Measurements from ENCODE around the gene GPRC5A. TPM values are rescaled to one million over a fixed set of nuclear protein-coding genes. Genes with fewer than 3 reads are reported as not detected.

Gene GPRC5A
- total and polyA plus RNA-seq, 4 experiments from 2014 or later: 0.14 TPM; not detected in 3

DNA sequence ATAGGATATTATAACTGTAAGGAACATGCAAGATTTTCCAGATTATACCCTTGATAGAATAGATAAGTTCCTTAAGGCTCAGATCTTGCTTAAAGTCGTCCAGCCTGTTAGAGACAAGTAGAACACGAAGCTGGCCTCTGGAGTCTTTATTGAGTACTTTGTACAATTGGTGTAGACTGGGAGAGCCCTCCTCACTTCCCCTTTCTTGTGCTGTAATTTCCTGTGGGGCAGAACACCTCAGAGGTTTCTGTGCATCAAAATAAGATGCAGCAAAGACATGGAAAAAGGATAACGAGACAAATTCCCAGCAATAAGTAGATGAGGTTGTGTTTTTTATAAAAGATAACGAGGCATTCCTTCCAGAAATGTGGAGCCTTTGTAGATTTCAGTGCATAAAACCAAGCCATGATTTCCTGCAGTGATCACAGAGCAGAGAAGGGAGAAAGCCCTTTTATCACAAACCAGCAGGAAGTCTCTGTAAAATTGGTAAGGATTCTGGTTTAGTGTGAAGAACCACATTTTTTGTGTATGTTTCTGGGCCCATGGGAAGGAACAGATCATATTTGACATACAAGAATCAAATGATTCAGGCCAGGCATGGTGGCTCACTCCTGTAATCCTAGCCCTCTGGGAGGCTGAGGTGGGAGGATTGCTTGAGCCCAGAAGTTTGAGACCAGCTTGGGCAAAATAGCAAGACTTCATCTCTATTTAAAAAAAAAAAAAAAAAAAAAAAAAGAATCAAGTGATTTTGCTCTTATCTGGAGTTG is 18.0 kb downstream of the GPRC5A start:
- ChIA-PET CTCF (ENCODE audit: partially characterized antibody) (interaction anchor here (0.7 kb wide), 2 partner anchors 188 to 273 kb away, joined by 3 read pairs; no protein-coding TSS in a partner anchor), POLR2A (ENCODE audit: partially characterized antibody) (no interaction called here)
- H3K27me3 ChIP-seq (ENCODE audit: insufficient read depth, low read length): no peaks in the 10 kb centered on the region
- H3K36me3 ChIP-seq (ENCODE audit: insufficient read depth, low read length): no peaks in the 10 kb centered on the region
- DNase-seq: no peak
- H3K27ac ChIP-seq (ENCODE audit: low read depth, low read length): no peak overlapping the region
- H3K9me3 Mint-ChIP-seq: no peaks in the 10 kb centered on the region
- H3K4me3 ChIP-seq (ENCODE audit: low read length in 2 of 2): no peak overlapping the region
- no peaks in the 10 kb centered on the region for H3K36me3 Mint-ChIP-seq
- intact Hi-C loops (cut with micrococcal nuclease): no loop called here
- H3K4me1 ChIP-seq (ENCODE audit: insufficient read depth, low read length): peaks cover 17% of the 10 kb centered on the region
- peaks cover 16 to 30% (median 19%) of the 10 kb centered on the region in 4 donors for H3K4me1 Mint-ChIP-seq
- H3K27ac Mint-ChIP-seq: peak overlapping the region in 5 of 7 donors; percentile 0 to 92 (median 46)
- no peaks in the 10 kb centered on the region for H3K9me3 ChIP-seq (ENCODE audit: control insufficient read depth in 1 of 2, low read length in 2 of 2)
- peaks cover 2 to 3% of the 10 kb centered on the region in 2 donors for H3K27me3 Mint-ChIP-seq
- H3K4me3 Mint-ChIP-seq: peak overlapping the region in 3 of 8 donors; percentile 21 to 49 (median 47)

- Mint-ChIP-seq H3K9me3 (no peaks in the 10 kb centered on the region), H3K4me3 (peak overlapping the region in 2 of 8 donors; percentile 5 to 11), H3K27ac (peak overlapping the region in 5 of 7 donors; percentile 24 to 92 (median 81)), H3K36me3 (no peaks in the 10 kb centered on the region), H3K27me3 (peaks cover 2 to 3% of the 10 kb centered on the region in 2 donors), H3K4me1 (peaks cover 16 to 30% (median 19%) of the 10 kb centered on the region in 4 donors)
- ChIA-PET CTCF (ENCODE audit: partially characterized antibody) (interaction anchor here (0.7 kb wide), 2 partner anchors 187 to 273 kb away, joined by 3 read pairs; no protein-coding TSS in a partner anchor), POLR2A (ENCODE audit: partially characterized antibody) (no interaction called here)
- Histone ChIP-seq H3K27me3 (ENCODE audit: insufficient read depth, low read length) (no peaks in the 10 kb centered on the region), H3K27ac (ENCODE audit: low read depth, low read length) (no peak overlapping the region), H3K36me3 (ENCODE audit: insufficient read depth, low read length) (no peaks in the 10 kb centered on the region), H3K4me3 (ENCODE audit: low read length in 2 of 2) (no peak overlapping the region), H3K9me3 (ENCODE audit: control insufficient read depth in 1 of 2, low read length in 2 of 2) (no peaks in the 10 kb centered on the region), H3K4me1 (ENCODE audit: insufficient read depth, low read length) (peaks cover 17% of the 10 kb centered on the region)
- intact Hi-C loops (cut with micrococcal nuclease): no loop called here
- DNase-seq: no peak
Measured at GRCh38 chr12:12909995-12910420, 18.6 kb downstream of the GPRC5A start.

DNA sequence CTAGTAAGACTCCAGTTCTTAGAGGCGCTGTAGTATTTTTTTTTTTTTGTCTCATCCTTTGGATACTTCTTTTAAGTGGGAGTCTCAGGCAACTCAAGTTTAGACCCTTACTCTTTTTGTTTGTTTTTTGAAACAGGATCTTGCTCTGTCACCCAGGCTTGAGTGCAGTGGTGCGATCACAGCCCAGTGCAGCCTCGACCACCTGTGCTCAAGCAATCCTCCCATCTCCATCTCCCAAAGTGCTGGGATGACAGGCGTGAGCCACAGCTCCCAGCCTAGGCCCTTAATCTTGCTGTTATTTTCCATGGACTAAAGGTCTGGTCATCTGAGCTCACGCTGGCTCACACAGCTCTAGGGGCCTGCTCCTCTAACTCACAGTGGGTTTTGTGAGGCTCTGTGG is 21.3 kb downstream of the GPRC5A start:
- H3K4me1 Mint-ChIP-seq: peaks cover 22 to 35% (median 27%) of the 10 kb centered on the region in 4 donors
- Histone ChIP-seq H3K4me1 (ENCODE audit: insufficient read depth, low read length) (peaks cover 23% of the 10 kb centered on the region), H3K27ac (ENCODE audit: low read depth, low read length) (no peak overlapping the region), H3K27me3 (ENCODE audit: insufficient read depth, low read length) (no peaks in the 10 kb centered on the region), H3K4me3 (ENCODE audit: low read length in 2 of 2) (no peak overlapping the region), H3K36me3 (ENCODE audit: insufficient read depth, low read length) (no peaks in the 10 kb centered on the region), H3K9me3 (ENCODE audit: control insufficient read depth in 1 of 2, low read length in 2 of 2) (no peaks in the 10 kb centered on the region)
- CTCF ChIA-PET (ENCODE audit: partially characterized antibody): interaction anchor here (6.1 kb wide), 1 partner anchor 300 kb away, joined by 179 read pairs; no protein-coding TSS in a partner anchor
- H3K4me3 Mint-ChIP-seq: no peak overlapping the region
- no peak for DNase-seq
- intact Hi-C loops (cut with micrococcal nuclease): no loop called here
- no peaks in the 10 kb centered on the region for H3K36me3 Mint-ChIP-seq
- H3K9me3 Mint-ChIP-seq: no peaks in the 10 kb centered on the region
- POLR2A ChIA-PET (ENCODE audit: partially characterized antibody): no interaction called here
- no peak overlapping the region for H3K27ac Mint-ChIP-seq
- H3K27me3 Mint-ChIP-seq: peaks cover 2 to 6% of the 10 kb centered on the region in 2 donors

DNA sequence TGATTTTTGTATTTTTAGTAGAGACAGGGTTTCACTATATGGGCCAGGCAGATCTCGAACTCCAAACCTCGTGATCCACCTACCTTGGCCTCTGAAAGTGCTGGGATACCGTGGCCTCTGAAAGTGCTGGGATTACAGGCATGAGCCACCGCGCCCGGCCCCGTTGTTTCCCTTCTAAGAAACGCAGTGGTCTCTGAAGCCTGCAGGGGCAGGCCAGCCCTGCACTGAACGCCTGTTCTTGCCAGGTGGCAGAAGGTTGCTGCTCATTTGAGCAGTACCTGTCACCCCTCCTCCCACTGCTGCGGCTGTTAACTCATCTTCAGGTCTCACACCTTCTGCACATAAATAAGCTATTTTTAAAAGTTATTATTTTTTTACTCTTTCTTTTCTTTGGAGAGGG is 24.3 kb downstream of the GPRC5A start:
- intact Hi-C loops (cut with micrococcal nuclease): loop anchor here (1.0 to 5.0 kb wide), 7 partner anchors 68 to 363 kb away; partner anchors contain the start of gene HEBP1
- peaks cover 4 to 9% of the 10 kb centered on the region in 2 donors for H3K27me3 Mint-ChIP-seq
- no peak overlapping the region for H3K27ac Mint-ChIP-seq
- peaks cover 5% of the 10 kb centered on the region for H3K4me1 ChIP-seq (ENCODE audit: insufficient read depth, low read length)
- CTCF ChIA-PET (ENCODE audit: partially characterized antibody): interaction anchor here (1.2 to 6.1 kb wide), 21 partner anchors 10 to 1252 kb away, joined by 3 to 179 read pairs (median 6); no protein-coding TSS in a partner anchor
- no peak overlapping the region for H3K27ac ChIP-seq (ENCODE audit: low read depth, low read length)
- H3K36me3 ChIP-seq (ENCODE audit: insufficient read depth, low read length): no peaks in the 10 kb centered on the region
- H3K27me3 ChIP-seq (ENCODE audit: insufficient read depth, low read length): no peaks in the 10 kb centered on the region
- H3K36me3 Mint-ChIP-seq: no peaks in the 10 kb centered on the region
- DNase-seq: no peak
- H3K4me1 Mint-ChIP-seq: peaks cover 6 to 10% (median 9%) of the 10 kb centered on the region in 4 donors
- POLR2A ChIA-PET (ENCODE audit: partially characterized antibody): no interaction called here
- H3K9me3 ChIP-seq (ENCODE audit: control insufficient read depth in 1 of 2, low read length in 2 of 2): no peaks in the 10 kb centered on the region
- H3K4me3 Mint-ChIP-seq: no peak overlapping the region
- no peak overlapping the region for H3K4me3 ChIP-seq (ENCODE audit: low read length in 2 of 2)
- no peaks in the 10 kb centered on the region for H3K9me3 Mint-ChIP-seq

DNA sequence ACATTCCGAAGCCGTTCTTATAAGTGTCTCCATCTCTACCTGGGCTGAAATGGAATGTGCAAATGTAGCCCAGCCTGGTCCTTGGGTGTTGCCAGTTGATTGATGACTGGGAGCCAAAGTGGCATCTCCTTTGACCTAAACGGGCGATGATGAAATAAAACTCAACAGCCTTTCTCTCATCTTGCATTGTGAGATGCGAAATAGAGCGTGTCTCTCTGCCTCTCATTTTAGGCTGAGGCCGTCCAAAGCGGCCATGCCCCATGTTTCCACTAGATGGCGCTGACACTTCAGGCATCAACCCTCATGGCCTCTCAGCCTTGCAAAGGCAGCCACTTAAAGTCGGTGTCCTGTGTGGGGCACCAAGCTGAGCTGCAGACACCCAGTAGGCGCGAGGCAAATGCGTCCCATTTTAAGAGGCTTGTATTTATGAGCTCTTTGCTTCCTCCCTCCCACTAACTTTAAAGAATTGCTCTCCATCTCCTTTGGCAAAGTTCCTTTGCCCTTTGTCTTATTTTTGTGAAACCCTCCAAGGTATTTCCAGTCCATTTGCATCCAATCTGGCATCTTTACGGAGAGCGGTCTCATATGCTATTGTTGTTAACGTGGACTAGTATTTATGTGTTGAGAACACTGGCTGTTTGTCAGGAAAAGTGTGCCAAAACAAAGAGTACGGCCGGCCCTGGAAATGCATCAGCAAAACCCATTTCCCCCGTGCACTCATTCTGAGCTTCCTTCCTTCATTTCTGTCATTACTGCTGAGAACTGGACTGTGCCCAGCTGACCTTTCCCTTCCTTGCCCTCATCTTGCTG is 25.0 kb downstream of the GPRC5A start:
- H3K4me3 Mint-ChIP-seq: peak overlapping the region in 1 of 8 donors; percentile 0
- Histone ChIP-seq H3K27me3 (ENCODE audit: insufficient read depth, low read length) (no peaks in the 10 kb centered on the region), H3K4me1 (ENCODE audit: insufficient read depth, low read length) (peaks cover 5% of the 10 kb centered on the region), H3K36me3 (ENCODE audit: insufficient read depth, low read length) (no peaks in the 10 kb centered on the region), H3K4me3 (ENCODE audit: low read length in 2 of 2) (no peak overlapping the region), H3K9me3 (ENCODE audit: control insufficient read depth in 1 of 2, low read length in 2 of 2) (no peaks in the 10 kb centered on the region), H3K27ac (ENCODE audit: low read depth, low read length) (no peak overlapping the region)
- intact Hi-C loops (cut with micrococcal nuclease): loop anchor here (1.0 to 5.0 kb wide), 7 partner anchors 67 to 362 kb away; partner anchors contain the start of gene HEBP1
- ChIA-PET CTCF (ENCODE audit: partially characterized antibody) (interaction anchor here (0.7 to 6.1 kb wide), 31 partner anchors 8 to 1251 kb away, joined by 3 to 179 read pairs (median 5); partner anchors contain the start of gene EMP1), POLR2A (ENCODE audit: partially characterized antibody) (interaction anchor here (0.9 to 1.3 kb wide), 2 partner anchors 182 to 295 kb away, joined by 3 to 5 read pairs; no protein-coding TSS in a partner anchor)
- H3K9me3 Mint-ChIP-seq: no peaks in the 10 kb centered on the region
- H3K27me3 Mint-ChIP-seq: peaks cover 4 to 9% of the 10 kb centered on the region in 2 donors
- H3K27ac Mint-ChIP-seq: peak overlapping the region in 3 of 7 donors; percentile 9 to 36 (median 14)
- DNase-seq: peak; percentile 76 to 82 (median 80)
- peaks cover 5 to 8% (median 7%) of the 10 kb centered on the region in 4 donors for H3K4me1 Mint-ChIP-seq
- H3K36me3 Mint-ChIP-seq: no peaks in the 10 kb centered on the region

DNA sequence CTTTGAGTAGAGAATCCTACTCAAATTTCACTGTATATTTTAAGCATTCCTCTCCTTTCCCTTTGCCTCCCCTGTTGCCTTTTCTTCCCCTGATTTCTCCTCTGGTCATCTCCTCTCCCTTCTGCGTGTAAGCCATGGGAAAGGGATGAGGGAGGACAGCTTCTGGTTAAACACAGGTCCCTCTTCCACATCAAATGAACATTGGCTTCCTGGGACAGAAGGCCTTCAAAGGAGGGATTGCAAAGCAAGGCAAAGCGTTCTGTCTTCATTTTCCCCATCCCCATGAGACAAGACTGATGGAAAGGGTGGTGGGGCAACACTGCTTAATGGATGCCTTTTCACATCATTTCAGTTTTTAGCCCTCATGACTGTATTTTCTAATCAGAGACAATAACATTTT is 26.2 kb downstream of the GPRC5A start:
- no peak for DNase-seq
- intact Hi-C loops (cut with micrococcal nuclease): loop anchor here (5.0 kb wide), 1 partner anchor 85 kb away; the partner anchor contains the start of gene HEBP1

More for the DNA sequence above, 26.2 kb downstream of the GPRC5A start:
- Mint-ChIP-seq H3K4me1 (peaks cover 5 to 8% (median 7%) of the 10 kb centered on the region in 4 donors), H3K27ac (peak overlapping the region in 1 of 7 donors; percentile 16), H3K36me3 (no peaks in the 10 kb centered on the region), H3K4me3 (no peak overlapping the region), H3K27me3 (peaks cover 4 to 9% of the 10 kb centered on the region in 2 donors), H3K9me3 (no peaks in the 10 kb centered on the region)
- Histone ChIP-seq H3K36me3 (ENCODE audit: insufficient read depth, low read length) (no peaks in the 10 kb centered on the region), H3K4me3 (ENCODE audit: low read length in 2 of 2) (no peak overlapping the region), H3K27me3 (ENCODE audit: insufficient read depth, low read length) (no peaks in the 10 kb centered on the region), H3K4me1 (ENCODE audit: insufficient read depth, low read length) (peaks cover 5% of the 10 kb centered on the region), H3K27ac (ENCODE audit: low read depth, low read length) (no peak overlapping the region), H3K9me3 (ENCODE audit: control insufficient read depth in 1 of 2, low read length in 2 of 2) (no peaks in the 10 kb centered on the region)
- ChIA-PET CTCF (ENCODE audit: partially characterized antibody) (interaction anchor here (1.3 to 6.1 kb wide), 3 partner anchors 27 to 296 kb away, joined by 3 to 179 read pairs (median 4); partner anchors contain the start of gene GPRC5A), POLR2A (ENCODE audit: partially characterized antibody) (no interaction called here)
